T-helper 2 cell treated with Interferon-gamma antibody and Interleukin-4, amounts not matched to agents 5 μg/mL and 100 μg/mL, for 36 hours (primary cell): Measurements from ENCODE around the gene NDUFAF7.
"Not testable (repeated sequence)": the region's sequence is repeated elsewhere in the genome, so short reads cannot be mapped to it uniquely, and the experiment has no call there.

Source experiments
- DNase-seq: peaks from one replicate; pipeline ENCODE4 v3.0.0; 2021; ENCODE audit warnings: low spot score
- H3K27ac Mint-ChIP-seq: one replicate; pipeline ENCODE4 v1.8.0; 2021; ENCODE audit warnings: mild to moderate bottlenecking, mixed read lengths
- H3K27me3 Mint-ChIP-seq: one replicate; pipeline ENCODE4 v1.8.0; 2021; ENCODE audit warnings: low read depth, mixed read lengths
- H3K36me3 Mint-ChIP-seq: one replicate; pipeline ENCODE4 v1.8.0; 2021; ENCODE audit warnings: low read depth, mixed read lengths
- H3K4me1 Mint-ChIP-seq: one replicate; pipeline ENCODE4 v1.8.0; 2021; ENCODE audit warnings: low read depth, mixed read lengths
- H3K4me3 Mint-ChIP-seq: one replicate; pipeline ENCODE4 v1.8.0; 2022; ENCODE audit warnings: mild to moderate bottlenecking, moderate library complexity, mixed read lengths
- H3K9me3 Mint-ChIP-seq: one replicate; pipeline ENCODE4 v1.8.0; 2021; ENCODE audit warnings: mixed read lengths

The NDUFAF7 gene

GRCh38 chr2:37281916-37282315 is 50.5 kb downstream of the NDUFAF7 start:
- Mint-ChIP-seq H3K27me3 (no peaks in the 10 kb centered on the region), H3K36me3 (peaks cover 3% of the 10 kb centered on the region), H3K4me1 (no peaks in the 10 kb centered on the region), H3K9me3 (no peaks in the 10 kb centered on the region), H3K4me3 (no peak overlapping the region), H3K27ac (no peak overlapping the region)
- no peak for DNase-seq

- Mint-ChIP-seq H3K9me3 (no peaks in the 10 kb centered on the region), H3K27ac (no peak overlapping the region), H3K4me3 (no peak overlapping the region), H3K36me3 (peaks cover 3% of the 10 kb centered on the region), H3K27me3 (no peaks in the 10 kb centered on the region), H3K4me1 (no peaks in the 10 kb centered on the region)
- DNase-seq, result no peak
These were observed 51.3 kb downstream of the NDUFAF7 start for GRCh38 chr2:37282746-37283145.

GRCh38 chr2:37283207-37283606 is 51.7 kb downstream of the NDUFAF7 start:
- H3K27me3 Mint-ChIP-seq, result no peaks in the 10 kb centered on the region
- no peaks in the 10 kb centered on the region for H3K4me1 Mint-ChIP-seq
- DNase-seq, result no peak
- H3K36me3 Mint-ChIP-seq, result peaks cover 3% of the 10 kb centered on the region
- no peaks in the 10 kb centered on the region for H3K9me3 Mint-ChIP-seq
- no peak overlapping the region for H3K27ac Mint-ChIP-seq
- no peak overlapping the region for H3K4me3 Mint-ChIP-seq

GRCh38 chr2:37284381-37284780 is 52.9 kb downstream of the NDUFAF7 start:
- H3K4me3 Mint-ChIP-seq, result no peak overlapping the region
- no peak overlapping the region for H3K27ac Mint-ChIP-seq
- no peak for DNase-seq
- no peaks in the 10 kb centered on the region for H3K9me3 Mint-ChIP-seq
- H3K27me3 Mint-ChIP-seq, result no peaks in the 10 kb centered on the region
- H3K36me3 Mint-ChIP-seq, result peaks cover 3% of the 10 kb centered on the region
- H3K4me1 Mint-ChIP-seq, result no peaks in the 10 kb centered on the region

GRCh38 chr2:37287966-37288365 is 56.5 kb downstream of the NDUFAF7 start:
- Mint-ChIP-seq H3K4me1 (no peaks in the 10 kb centered on the region), H3K27me3 (no peaks in the 10 kb centered on the region), H3K36me3 (peaks cover 3% of the 10 kb centered on the region), H3K4me3 (no peak overlapping the region), H3K27ac (no peak overlapping the region), H3K9me3 (no peaks in the 10 kb centered on the region)
- DNase-seq, result no peak

GRCh38 chr2:37291680-37292079 is 60.2 kb downstream of the NDUFAF7 start:
- no peak for DNase-seq
- peaks cover 3% of the 10 kb centered on the region for H3K36me3 Mint-ChIP-seq
- H3K4me3 Mint-ChIP-seq, result no peak overlapping the region
- H3K27ac Mint-ChIP-seq, result no peak overlapping the region
- no peaks in the 10 kb centered on the region for H3K27me3 Mint-ChIP-seq
- H3K9me3 Mint-ChIP-seq, result no peaks in the 10 kb centered on the region
- no peaks in the 10 kb centered on the region for H3K4me1 Mint-ChIP-seq

GRCh38 chr2:37294858-37295257 is 63.4 kb downstream of the NDUFAF7 start:
- H3K27ac Mint-ChIP-seq, H3K9me3 Mint-ChIP-seq, DNase-seq, H3K36me3 Mint-ChIP-seq, H3K4me1 Mint-ChIP-seq, H3K4me3 Mint-ChIP-seq, H3K27me3 Mint-ChIP-seq: not testable (repeated sequence)

GRCh38 chr2:37295469-37296073 is 64.1 kb downstream of the NDUFAF7 start:
- no peaks in the 10 kb centered on the region for H3K27me3 Mint-ChIP-seq
- DNase-seq, result no peak
- no peak overlapping the region for H3K27ac Mint-ChIP-seq
- no peaks in the 10 kb centered on the region for H3K9me3 Mint-ChIP-seq
- no peak overlapping the region for H3K4me3 Mint-ChIP-seq
- H3K36me3 Mint-ChIP-seq, result peaks cover 3% of the 10 kb centered on the region
- H3K4me1 Mint-ChIP-seq, result no peaks in the 10 kb centered on the region

- H3K4me1 Mint-ChIP-seq, result no peaks in the 10 kb centered on the region
- H3K36me3 Mint-ChIP-seq, result no peaks in the 10 kb centered on the region
- H3K9me3 Mint-ChIP-seq, result no peaks in the 10 kb centered on the region
- no peak overlapping the region for H3K4me3 Mint-ChIP-seq
- no peak overlapping the region for H3K27ac Mint-ChIP-seq
- no peak for DNase-seq
- H3K27me3 Mint-ChIP-seq, result no peaks in the 10 kb centered on the region
These were observed 66.2 kb downstream of the NDUFAF7 start for GRCh38 chr2:37297632-37298031.
